SIG-M5 treated with dmso at 0.1 percent for 504 hours (cell line): ENCODE data around the gene CROCC.
"Not testable (repeated sequence)": the region's sequence is repeated elsewhere in the genome, so short reads cannot be mapped to it uniquely, and the experiment has no call there.

Experiments used
- DNase-seq: peaks from one replicate; lab custom pipeline; 2025; ENCODE audit not compliant: unreplicated experiment; lab: John Stamatoyannopoulos, UW

Gene CROCC, protein sequence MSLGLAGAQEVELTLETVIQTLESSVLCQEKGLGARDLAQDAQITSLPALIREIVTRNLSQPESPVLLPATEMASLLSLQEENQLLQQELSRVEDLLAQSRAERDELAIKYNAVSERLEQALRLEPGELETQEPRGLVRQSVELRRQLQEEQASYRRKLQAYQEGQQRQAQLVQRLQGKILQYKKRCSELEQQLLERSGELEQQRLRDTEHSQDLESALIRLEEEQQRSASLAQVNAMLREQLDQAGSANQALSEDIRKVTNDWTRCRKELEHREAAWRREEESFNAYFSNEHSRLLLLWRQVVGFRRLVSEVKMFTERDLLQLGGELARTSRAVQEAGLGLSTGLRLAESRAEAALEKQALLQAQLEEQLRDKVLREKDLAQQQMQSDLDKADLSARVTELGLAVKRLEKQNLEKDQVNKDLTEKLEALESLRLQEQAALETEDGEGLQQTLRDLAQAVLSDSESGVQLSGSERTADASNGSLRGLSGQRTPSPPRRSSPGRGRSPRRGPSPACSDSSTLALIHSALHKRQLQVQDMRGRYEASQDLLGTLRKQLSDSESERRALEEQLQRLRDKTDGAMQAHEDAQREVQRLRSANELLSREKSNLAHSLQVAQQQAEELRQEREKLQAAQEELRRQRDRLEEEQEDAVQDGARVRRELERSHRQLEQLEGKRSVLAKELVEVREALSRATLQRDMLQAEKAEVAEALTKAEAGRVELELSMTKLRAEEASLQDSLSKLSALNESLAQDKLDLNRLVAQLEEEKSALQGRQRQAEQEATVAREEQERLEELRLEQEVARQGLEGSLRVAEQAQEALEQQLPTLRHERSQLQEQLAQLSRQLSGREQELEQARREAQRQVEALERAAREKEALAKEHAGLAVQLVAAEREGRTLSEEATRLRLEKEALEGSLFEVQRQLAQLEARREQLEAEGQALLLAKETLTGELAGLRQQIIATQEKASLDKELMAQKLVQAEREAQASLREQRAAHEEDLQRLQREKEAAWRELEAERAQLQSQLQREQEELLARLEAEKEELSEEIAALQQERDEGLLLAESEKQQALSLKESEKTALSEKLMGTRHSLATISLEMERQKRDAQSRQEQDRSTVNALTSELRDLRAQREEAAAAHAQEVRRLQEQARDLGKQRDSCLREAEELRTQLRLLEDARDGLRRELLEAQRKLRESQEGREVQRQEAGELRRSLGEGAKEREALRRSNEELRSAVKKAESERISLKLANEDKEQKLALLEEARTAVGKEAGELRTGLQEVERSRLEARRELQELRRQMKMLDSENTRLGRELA (N-terminal part only)

DNA sequence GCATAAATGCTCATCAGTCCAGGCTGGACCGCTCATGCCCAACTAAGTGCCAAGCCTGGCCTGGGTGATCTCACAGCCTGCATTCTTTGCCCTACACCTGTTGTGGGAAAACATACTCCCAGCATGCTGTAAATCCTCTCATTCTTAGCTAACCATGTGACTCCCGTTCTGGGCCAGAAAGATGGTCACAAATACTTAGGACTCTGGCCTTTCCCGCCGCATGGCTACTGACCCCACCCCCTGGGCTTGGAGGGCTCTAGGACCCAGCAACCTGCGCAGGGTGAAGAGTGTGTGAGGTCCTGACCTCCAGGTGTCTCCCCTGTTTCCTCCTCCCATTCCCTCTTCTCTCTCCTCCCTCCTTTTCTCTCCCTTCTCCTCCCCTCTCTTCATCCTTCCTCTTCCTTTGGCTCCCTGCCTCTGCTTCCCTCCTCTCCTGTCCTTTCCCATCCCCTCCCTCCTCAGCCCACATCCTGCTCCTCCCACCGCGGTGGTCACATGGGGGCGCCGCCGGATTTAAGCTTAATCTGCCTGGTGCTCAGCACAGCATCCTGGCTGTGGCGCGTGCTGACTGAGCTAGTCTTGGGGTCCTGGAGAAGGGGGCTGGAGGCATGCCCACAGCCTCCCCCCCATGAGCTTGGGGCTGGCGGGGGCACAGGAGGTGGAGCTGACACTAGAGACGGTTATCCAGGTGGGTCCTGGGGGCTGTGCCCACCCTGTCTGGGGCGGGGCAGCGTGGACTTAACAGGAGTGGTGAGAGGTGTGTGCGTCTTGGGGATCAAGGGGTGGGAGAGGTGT, at the start of gene CROCC:
TSS of gene CROCC (plus strand) at position 541 of the 795 bp plus-strand sequence. CDS start at position 629, 88 bp downstream.
- DNase-seq: no peak

DNA sequence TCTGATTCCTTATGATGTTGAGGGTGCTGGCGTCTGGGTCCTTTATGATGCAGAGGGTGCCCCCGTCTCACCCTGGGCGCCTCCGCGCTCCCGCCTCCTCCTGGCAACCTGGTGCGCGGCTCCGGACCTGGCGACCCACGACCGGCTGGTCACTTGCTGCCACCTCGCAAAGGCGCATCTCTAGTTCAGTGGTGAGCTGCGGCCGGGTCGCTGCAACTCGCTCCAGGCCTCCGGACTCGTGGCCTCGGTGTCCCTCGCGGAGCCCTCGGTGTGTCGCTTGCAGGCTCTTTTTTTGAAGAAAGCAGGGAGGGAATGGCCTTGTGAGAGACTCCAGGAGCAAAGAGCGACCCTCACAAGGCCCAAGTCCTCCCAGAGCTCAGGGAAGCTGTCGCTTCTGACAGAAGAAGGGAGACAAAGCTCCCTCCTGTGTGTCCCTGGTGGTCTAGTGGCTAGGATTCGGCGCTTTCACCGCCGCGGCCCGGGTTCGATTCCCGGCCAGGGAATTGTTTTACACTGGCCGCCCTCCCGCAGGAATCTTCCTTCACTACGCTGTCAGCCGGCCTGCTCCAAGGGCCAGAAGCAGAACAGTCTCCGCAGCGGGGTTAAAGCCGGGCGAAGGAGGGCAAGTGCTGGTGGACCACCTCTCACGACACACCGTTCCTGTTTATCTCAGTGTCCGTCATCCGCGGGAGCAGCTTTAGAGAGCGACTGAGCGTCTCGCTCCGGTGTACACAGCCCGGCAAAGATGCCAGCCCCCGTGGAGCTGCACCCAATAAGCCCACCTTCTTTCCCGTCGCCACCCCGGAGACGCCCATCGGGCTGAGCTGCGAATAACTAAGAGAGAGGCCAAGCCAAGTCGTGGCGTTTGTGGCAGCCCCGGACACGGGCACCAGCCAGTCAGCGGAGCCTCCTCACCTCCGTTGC, 49.3 kb upstream of the CROCC start:
- DNase-seq: not testable (repeated sequence)

DNA sequence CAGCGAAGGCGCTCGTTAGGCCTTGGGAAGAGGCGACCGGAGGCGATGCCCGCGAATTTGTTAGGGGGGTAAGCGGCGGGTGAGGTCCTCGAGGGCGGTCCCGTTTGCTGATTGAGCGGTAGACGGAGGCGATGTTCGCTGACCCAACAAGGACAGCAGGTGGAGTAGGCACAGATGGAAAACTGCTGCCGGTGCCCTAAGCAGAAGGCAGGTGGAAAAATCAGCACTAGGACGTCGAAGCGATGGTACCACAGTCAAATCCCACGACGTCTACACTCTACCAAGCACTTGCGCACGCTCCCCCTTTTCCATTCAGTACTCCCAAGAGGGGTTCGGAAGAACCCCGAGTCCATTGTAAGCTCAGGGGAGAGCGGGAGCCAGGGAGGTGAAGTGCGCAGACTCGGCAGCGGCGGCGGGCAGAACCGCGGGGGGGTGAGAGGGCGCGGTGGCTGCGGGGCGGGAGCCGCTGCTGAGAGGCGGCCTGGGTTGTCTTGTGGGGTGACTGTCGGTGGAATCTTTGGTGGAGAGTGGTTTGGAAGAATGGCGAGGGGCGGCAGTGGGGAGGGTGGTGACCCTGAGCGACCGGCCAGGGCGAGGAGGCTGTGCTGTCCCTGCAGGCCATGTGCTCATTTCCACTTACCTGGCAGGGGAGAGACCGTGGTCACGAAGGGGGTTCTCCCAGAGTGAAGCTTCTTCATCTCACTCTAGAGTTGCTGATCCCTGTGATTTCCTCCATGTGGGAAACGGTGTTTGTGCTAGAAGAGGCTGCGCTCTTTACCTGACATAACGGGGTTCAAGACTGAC, 48.5 kb upstream of the CROCC start:
- not testable (repeated sequence) for DNase-seq

DNA sequence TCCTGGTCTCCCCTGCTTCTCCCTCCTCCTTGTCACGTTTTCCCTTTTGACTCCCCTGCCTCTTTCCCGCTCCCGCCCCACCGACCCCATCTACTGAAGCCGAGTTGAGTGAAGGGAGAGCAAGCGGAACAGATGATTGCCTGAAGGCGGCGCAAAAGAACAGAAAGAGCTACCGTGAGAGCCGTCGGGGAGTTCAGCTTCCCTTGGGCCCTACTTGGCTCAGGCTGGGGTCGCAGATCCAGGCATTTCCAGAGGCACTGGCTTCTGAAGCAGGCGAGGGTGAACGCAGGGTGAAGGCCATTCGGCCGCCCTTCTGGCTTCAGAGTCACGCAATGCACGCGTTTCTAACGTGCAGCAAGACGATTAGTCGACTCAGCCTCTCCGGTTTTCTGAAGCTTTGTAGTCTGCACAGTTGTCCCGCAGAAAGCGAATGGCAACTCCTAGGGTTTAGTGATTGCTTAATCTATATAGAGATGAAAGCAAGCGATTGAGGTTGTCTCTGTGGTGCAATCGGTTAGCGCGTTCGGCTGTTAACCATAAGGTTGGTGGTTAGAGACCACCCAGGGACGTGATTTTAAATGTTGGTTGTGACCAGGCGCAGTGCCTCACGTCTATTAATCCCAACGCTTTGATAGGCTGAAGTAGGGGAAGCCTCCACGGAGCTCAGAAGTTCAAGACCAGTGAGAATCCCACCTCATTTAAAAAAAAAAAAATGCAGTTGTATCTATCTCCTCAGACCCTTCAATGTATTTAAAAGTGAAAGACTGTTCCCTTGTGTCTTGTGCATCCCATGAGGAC, 46.6 kb upstream of the CROCC start:
- not testable (repeated sequence) for DNase-seq

DNA sequence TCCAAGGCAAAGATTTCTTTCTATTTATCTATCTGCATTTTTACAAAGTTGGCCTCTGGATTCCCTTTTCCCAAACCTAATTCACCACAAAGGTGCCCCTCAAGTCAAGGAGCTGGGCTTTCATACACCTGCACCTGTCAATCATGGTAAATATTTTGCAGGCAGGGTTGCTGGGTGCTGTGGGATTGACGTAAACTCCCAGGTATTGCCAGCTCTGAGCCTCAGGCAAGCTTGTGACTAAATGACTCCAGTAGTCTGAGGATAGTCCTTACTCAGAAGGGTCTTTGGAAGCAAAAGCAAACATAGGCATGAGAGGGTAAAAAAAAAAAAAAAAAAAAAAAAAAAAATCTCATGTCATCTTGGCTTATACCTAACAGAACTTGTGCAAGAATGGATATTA, 40.0 kb upstream of the CROCC start:
- not testable (repeated sequence) for DNase-seq

DNA sequence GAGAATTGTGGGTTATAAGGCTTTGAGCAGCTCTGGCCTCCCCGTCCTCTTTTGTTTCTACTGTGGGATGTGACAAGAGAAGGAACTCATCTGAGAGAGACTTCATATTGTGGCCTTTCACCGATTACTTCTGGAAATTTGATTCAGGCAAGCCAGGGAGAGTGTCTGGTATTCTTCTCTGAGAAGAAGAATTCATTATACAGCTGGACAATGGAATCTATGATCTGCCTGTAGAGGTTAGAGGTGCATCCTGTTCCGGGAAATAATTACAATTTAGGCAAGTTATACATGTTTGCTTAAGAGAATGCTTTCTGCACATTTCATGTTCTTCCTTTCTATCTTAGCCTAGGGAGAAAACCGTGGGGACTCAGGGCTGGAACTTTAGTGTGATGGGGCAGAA, 38.7 kb upstream of the CROCC start:
- DNase-seq: no peak

DNA sequence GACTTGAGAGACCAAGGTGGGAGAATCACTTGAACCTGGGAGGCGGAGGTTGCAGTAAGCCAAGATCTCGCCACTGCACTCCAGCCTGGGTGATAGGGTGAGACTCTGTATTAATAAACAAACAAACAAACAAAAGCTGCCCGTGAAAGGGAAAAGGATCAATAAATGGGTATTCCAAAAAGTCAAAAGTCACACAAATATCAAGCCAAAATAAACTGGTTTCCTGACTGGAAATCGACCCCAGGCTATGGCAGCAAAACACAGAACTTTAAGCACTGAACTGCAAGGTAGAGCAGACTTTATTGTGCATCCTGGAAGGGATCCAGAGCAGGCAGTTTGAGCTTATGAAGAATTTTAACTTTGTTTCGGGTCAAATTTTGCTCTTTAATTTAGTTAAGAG, 37.2 kb upstream of the CROCC start:
- not testable (repeated sequence) for DNase-seq

DNA sequence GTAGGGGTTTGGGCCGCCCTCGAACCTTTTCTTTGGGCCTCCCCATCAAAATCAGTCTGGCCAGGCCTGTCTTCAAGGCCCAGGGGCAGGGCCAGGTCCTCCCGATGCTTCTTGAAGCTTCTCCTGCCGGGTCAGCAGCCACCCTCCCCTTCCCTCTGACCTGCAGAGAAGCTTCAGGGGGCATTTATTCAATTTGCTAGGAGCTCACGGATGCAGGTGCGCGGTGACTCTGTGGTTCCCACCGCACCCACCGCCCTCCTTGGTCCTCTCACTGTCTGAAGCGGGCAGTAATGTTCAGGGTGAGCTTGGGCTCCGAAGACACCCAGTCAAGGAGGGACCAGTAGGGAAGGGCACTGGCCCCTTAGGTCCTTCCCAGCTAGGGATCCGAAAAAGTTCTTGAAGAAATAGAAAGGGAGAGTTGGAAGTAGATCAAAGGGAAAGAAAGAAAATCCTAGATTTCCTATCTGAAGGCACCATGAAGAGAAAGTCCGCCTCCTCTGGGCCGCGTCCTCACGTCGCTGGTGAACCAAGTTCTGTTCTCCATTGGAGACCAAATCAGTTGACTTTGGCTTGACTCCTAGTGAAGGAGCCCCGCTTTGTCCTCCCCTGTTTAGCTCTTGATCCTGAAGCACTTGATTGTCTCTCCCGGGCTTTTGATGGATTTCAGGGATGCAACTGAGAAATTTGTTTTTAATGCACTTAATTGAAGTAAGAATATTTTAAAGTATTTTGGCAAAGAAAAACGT, 34.7 kb upstream of the CROCC start:
- DNase-seq: no peak

DNA sequence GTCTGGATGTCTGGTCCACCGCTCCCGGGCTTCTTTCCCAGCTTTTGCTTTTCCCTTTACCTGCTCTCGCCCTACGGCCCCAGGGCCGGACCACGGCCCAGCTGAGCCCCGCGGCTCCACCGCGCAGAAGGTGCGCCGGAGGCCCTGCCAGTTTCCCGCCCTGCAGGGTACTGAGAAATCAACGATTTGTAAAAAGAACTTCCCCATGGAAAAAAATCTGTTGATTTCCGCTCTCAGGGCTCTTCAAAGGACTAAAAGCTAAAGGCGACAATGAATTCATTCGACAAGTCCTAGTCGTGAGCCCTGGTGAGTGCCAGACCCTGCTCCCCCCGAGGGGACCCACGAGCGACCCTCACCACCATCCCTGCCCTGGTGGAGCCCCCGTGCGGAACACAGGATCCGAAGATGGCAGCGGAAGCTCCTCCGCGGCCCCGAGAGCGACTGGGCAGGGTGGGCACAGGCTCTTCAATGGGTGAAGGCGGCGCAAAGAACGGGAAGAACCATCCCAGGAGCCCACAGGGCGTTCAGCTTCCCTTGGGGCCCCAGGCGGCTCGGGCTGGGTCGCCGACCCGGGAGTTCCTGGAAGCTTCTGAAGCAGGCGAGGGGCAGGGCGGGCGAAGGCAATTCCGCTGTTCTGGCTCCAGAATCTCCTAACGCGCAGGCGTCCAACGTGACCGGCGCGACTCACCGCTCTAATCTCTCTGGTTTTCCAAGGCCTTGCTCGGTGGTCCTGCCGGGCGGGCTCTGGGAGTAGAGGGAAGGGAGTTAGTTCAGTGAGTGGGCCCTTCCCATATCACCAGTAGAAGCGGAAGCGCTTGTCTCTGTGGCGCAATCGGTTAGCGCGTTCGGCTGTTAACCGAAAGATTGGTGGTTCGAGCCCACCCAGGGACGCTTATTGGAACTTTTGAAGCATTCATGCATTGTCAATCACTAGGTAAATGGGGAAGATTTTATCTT, 32.6 kb upstream of the CROCC start:
- DNase-seq: peak; percentile 35

DNA sequence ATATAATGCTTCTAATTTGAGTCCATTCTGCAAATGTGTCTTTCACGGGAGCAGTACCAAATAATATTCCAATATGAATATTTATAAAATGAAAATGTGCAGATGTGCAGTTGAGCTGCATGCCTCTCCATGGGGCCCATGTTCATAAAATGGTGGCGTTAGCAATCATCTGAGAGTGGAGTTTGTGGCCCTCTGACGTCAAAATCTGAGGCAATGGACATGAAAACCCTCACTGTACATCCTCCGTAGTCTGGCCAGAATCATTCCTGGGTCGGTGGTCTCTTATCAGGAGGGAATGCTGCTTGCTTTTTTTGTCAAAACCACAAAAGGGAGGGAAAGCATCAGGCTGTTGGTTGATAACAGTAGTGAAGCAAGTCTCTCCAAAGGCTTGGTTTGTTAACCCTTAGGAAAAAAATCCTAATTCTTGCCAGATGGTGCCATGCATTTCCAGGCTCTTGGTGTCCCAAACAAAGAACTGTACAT, 31.2 kb upstream of the CROCC start:
- not testable (repeated sequence) for DNase-seq

DNA sequence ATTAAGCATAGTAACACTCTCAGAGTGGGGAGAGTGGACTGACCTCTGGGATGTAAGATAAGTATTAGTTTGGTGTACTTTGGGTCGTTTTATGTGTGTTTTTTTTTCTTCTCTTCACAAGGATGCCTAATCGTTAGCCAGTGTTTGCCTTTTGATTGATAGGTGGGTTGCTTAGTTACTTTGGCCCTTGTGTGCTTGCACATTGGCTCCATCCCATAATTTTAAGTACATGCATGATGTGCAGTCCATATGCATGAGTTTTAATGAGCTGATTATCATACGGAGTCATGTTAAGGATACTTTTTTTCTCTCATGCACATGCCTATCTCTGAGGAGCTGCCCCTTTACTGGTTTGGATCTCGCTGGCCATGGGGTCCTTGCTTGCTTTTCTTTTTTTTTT, 30.7 kb upstream of the CROCC start:
- DNase-seq: not testable (repeated sequence)

DNA sequence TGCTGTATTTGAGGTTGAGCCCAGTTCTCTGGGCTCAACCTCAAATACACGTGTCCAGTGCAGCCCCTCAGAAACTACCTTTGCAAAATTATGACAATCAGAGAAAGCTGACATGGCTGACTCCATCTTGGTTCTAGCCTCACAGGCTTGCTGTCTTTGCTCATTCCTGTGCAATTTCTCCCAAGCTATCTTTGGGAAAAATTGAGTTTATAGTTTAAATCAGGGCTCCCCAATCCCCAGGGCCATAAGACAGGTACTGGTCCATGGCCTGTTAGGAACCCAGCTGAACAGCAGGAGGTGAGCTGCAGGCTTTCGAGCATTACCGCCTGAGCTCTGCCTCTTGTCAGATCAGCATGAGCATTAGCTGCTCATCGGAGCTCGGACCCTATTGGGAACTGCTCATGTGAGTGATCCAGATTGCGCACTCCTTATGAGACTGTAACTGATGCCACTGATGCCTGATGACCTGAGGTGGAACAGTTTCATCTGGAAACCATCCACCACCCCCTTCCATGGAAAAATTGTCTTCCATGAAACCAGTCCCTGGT, 28.7 kb upstream of the CROCC start:
- DNase-seq: not testable (repeated sequence)

DNA sequence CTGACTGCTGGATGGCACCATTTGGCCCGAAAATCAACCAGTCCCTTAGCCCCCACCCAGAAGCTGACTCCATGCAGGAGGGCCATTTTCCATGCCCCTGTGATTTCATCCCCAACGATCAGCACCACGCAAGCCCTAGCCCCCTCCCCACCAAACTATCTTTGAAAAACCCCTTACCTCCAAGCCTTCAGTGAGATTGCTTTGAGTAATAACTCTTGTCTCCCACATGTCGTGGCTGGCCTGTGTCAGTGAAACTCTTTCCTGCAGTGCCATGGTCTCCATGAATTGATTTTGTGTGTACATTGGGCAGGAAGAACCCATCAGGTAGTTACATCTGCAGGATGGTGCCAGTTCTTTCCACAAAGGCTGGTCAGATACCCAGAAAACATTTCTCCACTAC, 27.9 kb upstream of the CROCC start:
- DNase-seq: not testable (repeated sequence)

DNA sequence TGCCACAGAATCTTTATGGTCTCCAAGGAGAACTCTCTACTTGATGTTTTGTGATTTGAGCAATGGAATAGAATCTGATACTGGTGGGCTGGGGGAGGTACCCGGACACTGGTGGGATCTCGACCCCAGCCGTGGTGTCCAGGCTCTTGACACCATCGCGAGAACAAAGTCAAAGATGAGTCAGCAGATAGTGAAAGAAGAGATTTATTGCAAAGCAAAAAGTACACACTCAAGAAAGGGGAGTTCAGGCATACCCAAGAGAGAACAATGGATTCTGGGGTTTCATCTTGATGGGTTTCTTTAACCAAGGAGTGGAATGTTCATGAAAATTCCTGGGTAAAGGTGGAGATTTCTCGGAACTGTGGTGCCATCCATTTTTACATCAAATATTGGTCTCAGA, 27.4 kb upstream of the CROCC start:
- DNase-seq: not testable (repeated sequence)

DNA sequence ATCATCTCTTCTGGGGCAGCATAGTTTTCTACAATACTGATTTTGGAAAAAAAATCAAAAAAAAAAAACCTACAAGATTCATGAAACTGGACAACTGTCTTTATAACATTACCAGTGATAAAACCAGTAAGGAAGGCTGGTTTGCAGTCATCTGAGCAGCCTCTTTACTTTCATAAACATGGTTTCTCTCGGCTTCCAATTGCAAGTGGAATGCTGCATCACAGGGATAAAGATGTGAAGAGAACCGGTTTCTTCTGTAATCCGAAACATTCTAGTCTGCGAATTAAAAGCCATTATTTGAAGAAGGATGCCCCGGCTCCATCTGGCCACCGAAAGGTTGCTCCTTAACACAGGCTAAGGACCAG, 26.5 kb upstream of the CROCC start:
- not testable (repeated sequence) for DNase-seq
